SU-DHL-6 (cell line): ENCODE measurements around the gene SUPT4H1.
"Not testable (repeated sequence)": the region's sequence is repeated elsewhere in the genome, so short reads cannot be mapped to it uniquely, and the experiment has no call there.

ENCODE experiments used
- H2AFZ ChIP-seq: fragments of 200-600 bp; sonication (generic); 2 replicates; pipeline ENCODE4 v1.6.1; 2014; ENCODE audit warnings: low read depth, mild to moderate bottlenecking, moderate library complexity, mixed read lengths, antibody characterized with exemption, low read length; ENCODE audit not compliant: severe bottlenecking
- H3F3A ChIP-seq: fragments of 200-600 bp; shearing (Covaris generic); 2 replicates; pipeline ENCODE4 v1.6.0; 2016; ENCODE audit warnings: antibody characterized with exemption, mild to moderate bottlenecking; ENCODE audit not compliant: insufficient read depth
- H3K27ac ChIP-seq: fragments of 200-600 bp; sonication (generic); 2 replicates; pipeline ENCODE4 v1.5.1; 2016; ENCODE audit warnings: low read depth, mild to moderate bottlenecking, low read length, moderate library complexity, mixed read lengths
- H3K27me3 ChIP-seq: fragments of 200-600 bp; sonication (generic), shearing (Covaris generic); 2 replicates; pipeline ENCODE4 v1.6.0; 2014; ENCODE audit warnings: mild to moderate bottlenecking, low read length
- H3K36me3 ChIP-seq: fragments of 200-600 bp; sonication (generic); 2 replicates; pipeline ENCODE4 v1.6.1; 2014; ENCODE audit warnings: mild to moderate bottlenecking, low read length, mixed read lengths
- H3K4me2 ChIP-seq: fragments of 300-600, 200-600 bp; shearing (Covaris generic), sonication (generic); 2 replicates; pipeline ENCODE4 v1.6.0; 2014; ENCODE audit warnings: low read length, low read depth, mild to moderate bottlenecking; ENCODE audit not compliant: poor library complexity, severe bottlenecking
- H3K4me3 ChIP-seq: fragments of 200-600 bp; sonication (generic); 2 replicates; pipeline ENCODE4 v1.5.1; 2014; ENCODE audit warnings: antibody characterized with exemption, low read length, mild to moderate bottlenecking, mixed read lengths; ENCODE audit not compliant: insufficient read depth, poor library complexity, severe bottlenecking
- H3K79me2 ChIP-seq: fragments of 200-600 bp; sonication (generic); 2 replicates; pipeline ENCODE4 v1.6.1; 2014; ENCODE audit warnings: mild to moderate bottlenecking, low read length, moderate library complexity; ENCODE audit not compliant: insufficient read depth
- H3K9ac ChIP-seq: fragments of 200-600 bp; sonication (generic); 2 replicates; pipeline ENCODE4 v1.7.0; 2014; ENCODE audit warnings: mild to moderate bottlenecking, low read length
- H3K9me2 ChIP-seq: fragments of 200-600 bp; sonication (generic); replicated peaks from 2 replicates; pipeline ENCODE4 v1.6.1; 2014; ENCODE audit warnings: low read length; ENCODE audit not compliant: insufficient read depth
- H3K9me3 ChIP-seq: fragments of 200-600 bp; sonication (generic); 2 replicates; pipeline ENCODE4 v1.6.1; 2014; ENCODE audit warnings: low read length, mixed read lengths; ENCODE audit not compliant: insufficient read depth
- H4K20me1 ChIP-seq: fragments of 200-600 bp; sonication (generic); 2 replicates; pipeline ENCODE4 v1.6.1; 2014; ENCODE audit warnings: low read depth, mild to moderate bottlenecking, antibody characterized with exemption, low read length, moderate library complexity, mixed read lengths
- CTCF ChIP-seq: fragments of 200-600 bp; sonication (generic); IDR thresholded peaks from one replicate; pipeline ENCODE4 v1.5.1; 2017; ENCODE audit warnings: antibody characterized with exemption, mild to moderate bottlenecking, low read length, moderate library complexity; ENCODE audit not compliant: insufficient read depth, poor library complexity, severe bottlenecking
- EZH2phosphoT487 ChIP-seq: fragments of 200-600 bp; sonication (generic), shearing (Covaris generic); conservative IDR thresholded peaks from 2 replicates; pipeline ENCODE4 v1.6.1; 2018; ENCODE audit warnings: mild to moderate bottlenecking, antibody characterized with exemption, low read length, moderate library complexity, mixed read lengths

Gene SUPT4H1

GRCh38 chr17:58399974-58400373 is 48.0 kb upstream of the SUPT4H1 start:
- Histone ChIP-seq H3K36me3 (no peaks in the 10 kb centered on the region), H3K4me3 (no peak overlapping the region), H3K27ac (no peak overlapping the region), H3K9ac (no peak overlapping the region), H3F3A (no peaks in the 10 kb centered on the region), H4K20me1 (no peaks in the 10 kb centered on the region), H2AFZ (no peak overlapping the region), H3K79me2 (no peaks in the 10 kb centered on the region), H3K9me2 (no peaks in the 10 kb centered on the region), H3K4me2 (no peak overlapping the region), H3K9me3 (no peaks in the 10 kb centered on the region), H3K27me3 (no peaks in the 10 kb centered on the region)
- TF ChIP-seq CTCF (no peak), EZH2phosphoT487 (no peak)

GRCh38 chr17:58398574-58399266 is 46.7 kb upstream of the SUPT4H1 start:
- Histone ChIP-seq H3F3A (no peaks in the 10 kb centered on the region), H2AFZ (no peak overlapping the region), H3K79me2 (no peaks in the 10 kb centered on the region), H4K20me1 (no peaks in the 10 kb centered on the region), H3K9me2 (no peaks in the 10 kb centered on the region), H3K36me3 (no peaks in the 10 kb centered on the region), H3K27me3 (no peaks in the 10 kb centered on the region), H3K27ac (no peak overlapping the region), H3K4me2 (no peak overlapping the region), H3K9me3 (no peaks in the 10 kb centered on the region), H3K9ac (no peak overlapping the region), H3K4me3 (no peak overlapping the region)
- TF ChIP-seq EZH2phosphoT487 (no peak), CTCF (no peak)

- not testable (repeated sequence) for H3K4me2 ChIP-seq, H3K27me3 ChIP-seq, H3K27ac ChIP-seq
These were observed 45.4 kb upstream of the SUPT4H1 start for GRCh38 chr17:58397421-58397820.

GRCh38 chr17:58396173-58396572 is 44.2 kb upstream of the SUPT4H1 start:
- Histone ChIP-seq H3K9ac (no peak overlapping the region), H3K9me3 (no peaks in the 10 kb centered on the region), H3K9me2 (no peaks in the 10 kb centered on the region), H3K36me3 (no peaks in the 10 kb centered on the region), H3K4me3 (no peak overlapping the region), H2AFZ (no peak overlapping the region), H3K4me2 (no peak overlapping the region), H3K27ac (no peak overlapping the region), H3K79me2 (no peaks in the 10 kb centered on the region), H4K20me1 (no peaks in the 10 kb centered on the region), H3K27me3 (no peaks in the 10 kb centered on the region), H3F3A (no peaks in the 10 kb centered on the region)
- no peak for TF ChIP-seq EZH2phosphoT487
- no peak for TF ChIP-seq CTCF

More at GRCh38 chr17:58397421-58397820, 45.4 kb upstream of the SUPT4H1 start:
- not testable (repeated sequence) for H3K9me2 ChIP-seq, H3K9ac ChIP-seq, H3K36me3 ChIP-seq, H2AFZ ChIP-seq, H3F3A ChIP-seq, H3K4me3 ChIP-seq, H4K20me1 ChIP-seq, H3K79me2 ChIP-seq, H3K9me3 ChIP-seq
